Fibroblast of pulmonary artery (primary cell): ENCODE results near the gene NSG2.

Source experiments
- DNase-seq: peaks from one replicate; pipeline ENCODE4 v3.0.0-alpha.2; 2010; ENCODE audit warnings: low read depth
- H3K4me3 ChIP-seq: replicated peaks from 2 replicates; pipeline ENCODE4 v1.5.1; 2011; ENCODE audit warnings: low read depth, mild to moderate bottlenecking, control low read depth, low read length, moderate library complexity
- TF ChIP-seq, protein P1 (sequence below): IDR thresholded peaks from 2 replicates; pipeline ENCODE4 v1.5.1; 2011; ENCODE audit warnings: mild to moderate bottlenecking, control low read depth, low read length, inconsistent platforms; ENCODE audit errors: missing control alignments

The NSG2 gene

GRCh38 chr5:174086751-174087150 is 41.2 kb downstream of the NSG2 start:
- TF ChIP-seq, protein P1, sequence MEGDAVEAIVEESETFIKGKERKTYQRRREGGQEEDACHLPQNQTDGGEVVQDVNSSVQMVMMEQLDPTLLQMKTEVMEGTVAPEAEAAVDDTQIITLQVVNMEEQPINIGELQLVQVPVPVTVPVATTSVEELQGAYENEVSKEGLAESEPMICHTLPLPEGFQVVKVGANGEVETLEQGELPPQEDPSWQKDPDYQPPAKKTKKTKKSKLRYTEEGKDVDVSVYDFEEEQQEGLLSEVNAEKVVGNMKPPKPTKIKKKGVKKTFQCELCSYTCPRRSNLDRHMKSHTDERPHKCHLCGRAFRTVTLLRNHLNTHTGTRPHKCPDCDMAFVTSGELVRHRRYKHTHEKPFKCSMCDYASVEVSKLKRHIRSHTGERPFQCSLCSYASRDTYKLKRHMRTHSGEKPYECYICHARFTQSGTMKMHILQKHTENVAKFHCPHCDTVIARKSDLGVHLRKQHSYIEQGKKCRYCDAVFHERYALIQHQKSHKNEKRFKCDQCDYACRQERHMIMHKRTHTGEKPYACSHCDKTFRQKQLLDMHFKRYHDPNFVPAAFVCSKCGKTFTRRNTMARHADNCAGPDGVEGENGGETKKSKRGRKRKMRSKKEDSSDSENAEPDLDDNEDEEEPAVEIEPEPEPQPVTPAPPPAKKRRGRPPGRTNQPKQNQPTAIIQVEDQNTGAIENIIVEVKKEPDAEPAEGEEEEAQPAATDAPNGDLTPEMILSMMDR = no peak
- DNase-seq = no peak
- no peak overlapping the region for H3K4me3 ChIP-seq

DNA sequence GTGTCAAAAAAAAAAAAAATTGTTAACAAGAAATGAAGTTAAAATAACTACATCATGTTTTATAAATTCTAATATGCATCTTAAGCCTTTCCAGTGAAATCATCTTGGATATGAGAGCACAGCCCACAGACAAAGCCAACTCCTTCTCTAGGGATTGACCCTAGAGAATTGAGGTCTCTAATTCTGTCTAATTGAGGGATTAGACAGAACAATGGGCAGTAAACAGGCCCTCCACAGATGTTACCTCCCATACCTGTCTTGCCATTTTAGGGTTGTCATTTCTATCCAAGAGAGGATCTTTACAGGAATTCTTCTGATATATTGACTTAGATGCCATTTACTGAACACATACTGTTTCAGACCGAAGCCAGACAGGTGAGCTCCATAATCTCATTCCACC is 42.3 kb downstream of the NSG2 start:
- TF ChIP-seq, protein P1 = no peak
- no peak overlapping the region for H3K4me3 ChIP-seq
- no peak for DNase-seq

GRCh38 chr5:174090129-174090528 is 44.6 kb downstream of the NSG2 start:
- TF ChIP-seq, protein P1 = no peak
- no peak for DNase-seq
- no peak overlapping the region for H3K4me3 ChIP-seq

GRCh38 chr5:174093123-174093522 is 47.6 kb downstream of the NSG2 start:
- H3K4me3 ChIP-seq = no peak overlapping the region
- no peak for DNase-seq
- TF ChIP-seq, protein P1 = no peak

DNA sequence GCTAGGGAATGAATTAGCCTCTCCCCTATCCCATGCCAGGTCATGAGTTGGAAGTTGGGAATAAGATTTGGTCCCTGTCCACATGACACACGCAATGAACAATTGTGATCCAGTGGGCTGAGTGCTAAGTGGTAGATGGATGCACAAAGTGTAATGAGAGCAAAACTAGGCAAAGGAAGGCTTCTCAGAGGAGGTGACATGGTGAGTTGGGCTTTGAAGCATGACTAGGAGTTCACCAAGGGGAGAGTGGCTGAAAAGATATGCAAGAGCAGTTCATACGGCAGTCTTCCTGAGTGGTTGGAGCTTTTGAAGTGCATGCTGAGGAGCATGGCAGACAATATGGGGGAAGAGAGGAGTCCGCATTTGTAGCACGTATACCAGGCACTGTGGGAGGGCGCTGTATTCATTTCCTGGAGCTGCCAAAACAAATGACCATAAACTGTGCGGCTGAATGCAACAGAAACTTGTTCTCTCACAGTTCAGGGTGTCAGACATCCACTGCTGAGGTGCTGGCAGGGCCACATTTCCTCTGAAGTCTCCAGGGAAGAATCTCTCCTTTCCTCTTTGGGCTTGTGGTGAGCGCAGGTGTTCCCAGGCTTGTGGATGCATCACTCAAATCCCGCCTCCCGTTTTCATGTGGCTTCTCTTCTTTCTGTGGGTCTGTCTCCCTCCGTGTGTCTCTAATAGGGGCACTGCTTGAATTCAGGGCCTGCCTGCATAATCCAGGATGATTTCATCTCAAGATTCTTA is 49.5 kb downstream of the NSG2 start:
- TF ChIP-seq, protein P1 = no peak
- DNase-seq = no peak

DNA sequence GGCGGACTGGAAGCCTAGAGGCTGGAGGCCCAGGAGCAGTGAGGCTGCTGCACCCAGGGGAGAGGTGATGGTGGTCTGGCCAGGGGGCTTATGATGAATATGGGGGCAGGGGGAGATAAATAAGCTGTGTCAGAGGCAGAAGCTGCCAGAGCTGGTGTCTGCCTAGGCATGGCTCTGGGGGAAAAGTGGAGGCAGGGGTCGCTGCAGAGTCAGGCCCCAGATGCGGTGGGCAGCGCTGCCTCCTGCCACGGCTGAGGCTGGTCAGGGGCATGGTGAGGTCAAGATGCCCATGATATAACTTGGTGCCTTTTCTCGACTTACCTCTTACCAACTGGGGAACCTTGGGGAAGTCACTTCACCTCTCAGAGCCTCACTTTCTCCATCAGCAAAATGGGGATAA is 51.1 kb downstream of the NSG2 start:
- H3K4me3 ChIP-seq = no peak overlapping the region
- no peak for DNase-seq
- TF ChIP-seq, protein P1 = no peak

More for the DNA sequence above, 49.5 kb downstream of the NSG2 start:
- H3K4me3 ChIP-seq = no peak overlapping the region

DNA sequence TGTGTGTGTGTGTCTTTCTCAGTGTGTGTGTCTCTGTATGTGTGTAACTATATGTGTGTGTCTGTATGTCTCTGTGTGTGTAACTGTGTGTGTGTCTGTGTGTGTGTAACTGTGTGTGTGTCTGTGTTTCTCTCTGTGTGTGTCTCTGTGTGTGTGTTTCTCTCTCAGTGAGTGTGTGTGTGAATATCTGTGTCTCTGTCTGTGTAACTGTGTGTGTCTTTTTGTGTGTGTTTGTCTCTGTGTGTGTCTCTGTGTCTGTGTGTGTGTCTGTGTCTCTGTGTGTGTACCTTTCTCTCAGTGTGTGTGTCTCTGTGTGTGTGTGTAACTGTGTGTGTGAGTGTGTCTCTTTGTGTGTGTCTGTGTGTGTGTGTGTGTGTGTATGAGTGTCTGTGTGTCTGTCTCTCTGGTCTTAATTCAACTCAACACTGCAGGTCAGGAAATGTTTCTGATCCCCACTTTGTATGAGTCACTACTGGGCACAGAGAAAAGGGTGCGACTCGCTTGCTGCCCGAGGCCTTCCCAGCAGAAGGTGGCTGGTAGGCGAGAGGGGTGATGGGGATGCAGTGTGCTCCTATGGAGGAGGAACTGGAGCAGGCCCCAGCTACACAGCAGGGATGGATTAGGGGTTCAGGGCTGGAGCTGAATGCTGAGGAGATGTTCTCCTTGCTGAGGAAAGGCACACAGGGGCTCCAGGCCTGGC is 52.1 kb downstream of the NSG2 start:
- DNase-seq = no peak
- TF ChIP-seq, protein P1 = no peak

More for the DNA sequence above, 52.1 kb downstream of the NSG2 start:
- no peak overlapping the region for H3K4me3 ChIP-seq
